H54 (cell line): ENCODE results near the gene STT3B.
"Not testable (repeated sequence)": the region's sequence is repeated elsewhere in the genome, so short reads cannot be mapped to it uniquely, and the experiment has no call there.

ENCODE experiments used
- DNase-seq: peaks from one replicate; pipeline ENCODE4 v3.0.0; 2011; ENCODE audit warnings: low spot score, mixed read lengths; ENCODE audit not compliant: insufficient read length
- FAIRE-seq: peaks from 3 replicates; lab custom pipeline; 2011; peaks lifted over from hg19 to GRCh38; lab: Jason Lieb, UNC
- POLR2A ChIP-seq: IDR thresholded peaks from 2 replicates; pipeline ENCODE4 v1.6.1; 2011; ENCODE audit warnings: low read depth, mild to moderate bottlenecking, low read length

The STT3B gene

GRCh38 chr3:31576521-31576920 is 43.8 kb downstream of the STT3B start:
- no peak for TF ChIP-seq POLR2A
- DNase-seq (no peak), FAIRE-seq (no peak)

- no peak for FAIRE-seq
- no peak for TF ChIP-seq POLR2A
- no peak for DNase-seq
Observed at GRCh38 chr3:31577232-31577631, 44.5 kb downstream of the STT3B start.

- no peak for TF ChIP-seq POLR2A
- FAIRE-seq: no peak
- DNase-seq: no peak
Observed at GRCh38 chr3:31579828-31580227, 47.1 kb downstream of the STT3B start.

- no peak for DNase-seq
- FAIRE-seq: no peak
- no peak for TF ChIP-seq POLR2A
Observed at GRCh38 chr3:31580645-31581044, 47.9 kb downstream of the STT3B start.

GRCh38 chr3:31581660-31582059 is 48.9 kb downstream of the STT3B start:
- TF ChIP-seq POLR2A: no peak
- DNase-seq (no peak), FAIRE-seq (peak; percentile 48)

GRCh38 chr3:31589228-31589627 is 56.5 kb downstream of the STT3B start:
- FAIRE-seq (peak; percentile 61), DNase-seq (no peak)
- TF ChIP-seq POLR2A: no peak

GRCh38 chr3:31590650-31591049 is 57.9 kb downstream of the STT3B start:
- no peak for DNase-seq
- no peak for FAIRE-seq
- no peak for TF ChIP-seq POLR2A

GRCh38 chr3:31592764-31593163 is 60.0 kb downstream of the STT3B start:
- no peak for FAIRE-seq
- TF ChIP-seq POLR2A: no peak
- no peak for DNase-seq

GRCh38 chr3:31596176-31596575 is 63.5 kb downstream of the STT3B start:
- TF ChIP-seq POLR2A: no peak
- no peak for FAIRE-seq
- no peak for DNase-seq

GRCh38 chr3:31600431-31600830 is 67.7 kb downstream of the STT3B start:
- FAIRE-seq: no peak
- TF ChIP-seq POLR2A: no peak
- no peak for DNase-seq

GRCh38 chr3:31605333-31605732 is 72.6 kb downstream of the STT3B start:
- not testable (repeated sequence) for DNase-seq, FAIRE-seq

- DNase-seq (no peak), FAIRE-seq (no peak)
- TF ChIP-seq POLR2A: no peak
Observed at GRCh38 chr3:31606453-31606852, 73.7 kb downstream of the STT3B start.

GRCh38 chr3:31610700-31611275 is 78.1 kb downstream of the STT3B start:
- DNase-seq (peak; percentile 2), FAIRE-seq (peak; percentile 58)
- no peak for TF ChIP-seq POLR2A

- DNase-seq: no peak
- no peak for FAIRE-seq
- TF ChIP-seq POLR2A: no peak
Observed at GRCh38 chr3:31613177-31613576, 80.5 kb downstream of the STT3B start.

- no peak for TF ChIP-seq POLR2A
- peak; percentile 58 for FAIRE-seq
Observed at GRCh38 chr3:31613654-31614053, 80.9 kb downstream of the STT3B start.

GRCh38 chr3:31614162-31614921 is 81.6 kb downstream of the STT3B start:
- no peak for TF ChIP-seq POLR2A
- DNase-seq (no peak), FAIRE-seq (no peak)

More at GRCh38 chr3:31613654-31614053, 80.9 kb downstream of the STT3B start:
- DNase-seq: no peak
